Ovary (tissue), 3 donors: ENCODE results near the gene COQ9.
"Not testable (repeated sequence)": the region's sequence is repeated elsewhere in the genome, so short reads cannot be mapped to it uniquely, and the experiment has no call there.

Source experiments
- POLR2A ChIP-seq: fragments of 450-650 bp; IDR thresholded peaks from one replicate; pipeline ENCODE4 v1.6.1; 2017; ENCODE audit warnings: antibody characterized with exemption, mild to moderate bottlenecking, moderate library complexity
- TF ChIP-seq, protein P1 (sequence below), 3 donors: fragments of 450-650 bp in 2 of 3; fragments of 200-600 bp in 1 of 3; IDR thresholded peaks; one replicate each; pipeline versions ENCODE4 v1.5.1 to v1.8.0; 2016 to 2022; ENCODE audit warnings: antibody characterized with exemption in 3 of 3, mild to moderate bottlenecking in 1 of 3
- donor health status: DM: no; HTN: no; CAD: no.

- TF ChIP-seq, protein P1, sequence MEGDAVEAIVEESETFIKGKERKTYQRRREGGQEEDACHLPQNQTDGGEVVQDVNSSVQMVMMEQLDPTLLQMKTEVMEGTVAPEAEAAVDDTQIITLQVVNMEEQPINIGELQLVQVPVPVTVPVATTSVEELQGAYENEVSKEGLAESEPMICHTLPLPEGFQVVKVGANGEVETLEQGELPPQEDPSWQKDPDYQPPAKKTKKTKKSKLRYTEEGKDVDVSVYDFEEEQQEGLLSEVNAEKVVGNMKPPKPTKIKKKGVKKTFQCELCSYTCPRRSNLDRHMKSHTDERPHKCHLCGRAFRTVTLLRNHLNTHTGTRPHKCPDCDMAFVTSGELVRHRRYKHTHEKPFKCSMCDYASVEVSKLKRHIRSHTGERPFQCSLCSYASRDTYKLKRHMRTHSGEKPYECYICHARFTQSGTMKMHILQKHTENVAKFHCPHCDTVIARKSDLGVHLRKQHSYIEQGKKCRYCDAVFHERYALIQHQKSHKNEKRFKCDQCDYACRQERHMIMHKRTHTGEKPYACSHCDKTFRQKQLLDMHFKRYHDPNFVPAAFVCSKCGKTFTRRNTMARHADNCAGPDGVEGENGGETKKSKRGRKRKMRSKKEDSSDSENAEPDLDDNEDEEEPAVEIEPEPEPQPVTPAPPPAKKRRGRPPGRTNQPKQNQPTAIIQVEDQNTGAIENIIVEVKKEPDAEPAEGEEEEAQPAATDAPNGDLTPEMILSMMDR (IDR thresholded peaks at IDR 0.05) = not testable (repeated sequence)
- not testable (repeated sequence) for TF ChIP-seq POLR2A
Observed at GRCh38 chr16:57397493-57397892, 49.8 kb upstream of the COQ9 start.
